Left lung (tissue), 10 donors: Measurements from ENCODE around the gene TSPO. TPM values are rescaled to one million over a fixed set of nuclear protein-coding genes. Genes with fewer than 3 reads are reported as not detected.
A peak's percentile ranks its signal among the peaks of the same experiment; 100 is the strongest.

Source experiments
- ATAC-seq: fragments of 200-7000 bp; cut with Tn5 transposase; one replicate; pipeline ENCODE4 v1.9.1; 2020; ENCODE audit warnings: moderate library complexity
- DNase-seq, 4 donors: peaks; one replicate each; pipeline ENCODE4 v3.0.0-alpha.2; 2013 to 2020
- H3K27ac ChIP-seq, 2 donors: fragments of 200-600 bp; sonication (generic) in 1 of 2; one replicate each; pipeline versions ENCODE4 v1.5.0 to v1.8.0; 2020 to 2021
- H3K27me3 ChIP-seq, 2 donors: fragments of 200-600 bp; sonication (generic) in 1 of 2; one replicate each; pipeline versions ENCODE4 v1.5.0 to v1.8.0; 2020 to 2021
- H3K36me3 ChIP-seq, 2 donors: fragments of 200-600 bp; sonication (generic) in 1 of 2; one replicate each; pipeline versions ENCODE4 v1.5.0 to v1.8.0; 2020 to 2021
- H3K4me1 ChIP-seq, 2 donors: fragments of 200-600 bp; one replicate each; pipeline ENCODE4 v1.8.0; 2021
- H3K4me3 ChIP-seq, 2 donors: fragments of 200-600 bp; sonication (generic) in 1 of 2; one replicate each; pipeline versions ENCODE4 v1.5.0 to v1.8.0; 2020 to 2021; ENCODE audit warnings: mild to moderate bottlenecking in 1 of 2
- H3K9me3 ChIP-seq, 2 donors: fragments of 200-600 bp; sonication (generic) in 1 of 2; one replicate each; pipeline versions ENCODE4 v1.5.0 to v1.8.0; 2020 to 2021
- CTCF ChIP-seq, 2 donors: fragments of 200-600 bp; sonication (generic) in 1 of 2; IDR thresholded peaks; one replicate each; pipeline versions ENCODE4 v1.5.0 to v1.8.0; 2021; ENCODE audit warnings: antibody characterized with exemption in 2 of 2
- intact Hi-C, 2 donors: fragments of 100-400 bp; cut with DNase I; formaldehyde crosslinking; loops; one replicate each; pipeline versions ENCODE4 v1.11.2 to v1.14.2; 2022
- polyA plus RNA-seq, 6 donors: library from polyadenylated mRNA; unstranded; fragments of 120-200 nt; gene quantifications; one replicate each; pipeline ENCODE4 v1.2.1, GENCODE V29; 2013; ENCODE audit not compliant: insufficient read length in 6 of 6
- total RNA-seq, 2 donors: library from RNA; stranded (reverse); fragmentation: NEBNext Ultra II Directional; extraction: Animal tissue kit (Norgen Biotek cat#: 25700); gene quantifications; one replicate each; pipeline ENCODE4 v1.2.1, GENCODE V29; 2021
- donor health status: DM: no; HTN: yes; CAD: no.
- donor health status: DM: no; HTN: no; CAD: no.

TSPO gene
- total and polyA plus RNA-seq, 8 donors, result 29.0 to 276 (median 45.6) TPM

DNA sequence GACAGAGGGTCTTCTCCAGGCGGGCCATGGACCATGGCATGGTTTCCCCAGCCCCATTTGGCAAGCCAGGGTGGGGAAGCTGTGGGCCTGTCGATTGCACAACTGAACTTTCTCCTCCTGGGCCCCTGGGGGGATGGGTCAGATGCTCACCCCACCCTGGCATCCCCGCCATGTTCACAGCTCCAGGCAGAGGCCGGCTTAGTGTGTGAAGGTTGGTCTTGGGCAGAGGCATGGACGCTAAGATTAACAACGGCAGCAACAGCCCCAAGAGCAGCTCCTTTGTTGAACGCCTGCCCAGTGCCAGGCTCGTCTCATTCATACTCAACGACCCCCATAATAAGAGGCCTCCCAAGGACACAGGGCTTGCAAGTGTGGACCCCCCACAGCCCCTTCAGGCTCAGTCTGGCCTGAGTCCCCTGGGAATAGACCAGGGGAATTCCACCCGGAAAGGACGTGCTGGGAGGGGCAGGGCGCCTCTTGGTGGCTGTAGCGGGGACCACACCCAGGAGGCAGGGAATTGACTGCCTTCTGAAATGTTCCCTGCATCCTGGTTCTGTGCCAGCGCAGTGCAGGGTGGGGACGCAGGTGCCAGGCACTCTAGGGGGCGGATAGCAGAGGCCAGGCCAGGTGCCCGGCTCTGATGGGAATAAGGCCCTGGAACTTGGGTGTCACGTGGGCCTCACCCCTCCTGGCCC, 8.3 kb downstream of the TSPO start:
- peaks cover 0 to 72% of the 10 kb centered on the region in 2 donors for H3K36me3 ChIP-seq
- ATAC-seq (peak; percentile 28), DNase-seq (no peak)
- H3K4me3 ChIP-seq, result no peak overlapping the region
- H3K4me1 ChIP-seq, result peaks cover 4 to 84% of the 10 kb centered on the region in 2 donors
- intact Hi-C loops, result no loop called here
- peak in 1 of 2 donors; percentile 25 for TF ChIP-seq CTCF (IDR thresholded peaks at IDR 0.05)
- no peak overlapping the region for H3K27ac ChIP-seq
- H3K9me3 ChIP-seq, result no peaks in the 10 kb centered on the region
- no peaks in the 10 kb centered on the region for H3K27me3 ChIP-seq

- H3K27me3 ChIP-seq, result no peaks in the 10 kb centered on the region
- no peak for ATAC-seq
- no peak for DNase-seq
- H3K4me1 ChIP-seq, result peaks cover 4 to 77% of the 10 kb centered on the region in 2 donors
- no peaks in the 10 kb centered on the region for H3K9me3 ChIP-seq
- no peak overlapping the region for H3K27ac ChIP-seq
- H3K36me3 ChIP-seq, result peaks cover 0 to 68% of the 10 kb centered on the region in 2 donors
- no peak for TF ChIP-seq CTCF (IDR thresholded peaks at IDR 0.05)
- intact Hi-C loops, result no loop called here
- no peak overlapping the region for H3K4me3 ChIP-seq
These were observed 9.3 kb downstream of the TSPO start for GRCh38 chr22:43160497-43161126.

DNA sequence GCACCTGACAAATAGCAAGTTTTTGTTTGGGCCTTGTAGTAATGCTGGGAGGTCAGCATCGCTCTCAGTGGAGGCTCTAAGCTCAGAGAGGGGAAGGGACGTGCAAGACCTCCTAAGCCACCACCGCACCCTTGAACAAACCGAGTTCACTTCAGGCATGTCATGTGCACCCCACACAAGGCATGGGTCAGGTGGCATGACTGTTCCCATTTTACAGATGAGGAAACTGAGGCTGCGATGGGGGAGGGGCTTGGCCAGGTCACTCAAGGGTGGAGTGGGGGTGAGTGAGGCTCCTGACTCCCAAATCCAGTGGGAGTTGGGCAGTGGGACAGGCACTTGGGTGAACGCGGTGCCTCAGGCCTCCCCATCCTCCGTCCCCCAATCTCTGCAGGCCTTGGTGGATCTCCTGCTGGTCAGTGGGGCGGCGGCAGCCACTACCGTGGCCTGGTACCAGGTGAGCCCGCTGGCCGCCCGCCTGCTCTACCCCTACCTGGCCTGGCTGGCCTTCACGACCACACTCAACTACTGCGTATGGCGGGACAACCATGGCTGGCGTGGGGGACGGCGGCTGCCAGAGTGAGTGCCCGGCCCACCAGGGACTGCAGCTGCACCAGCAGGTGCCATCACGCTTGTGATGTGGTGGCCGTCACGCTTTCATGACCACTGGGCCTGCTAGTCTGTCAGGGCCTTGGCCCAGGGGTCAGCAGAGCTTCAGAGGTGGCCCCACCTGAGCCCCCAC, 11.2 kb downstream of the TSPO start:
- ATAC-seq, result no peak
- H3K27ac ChIP-seq, result no peak overlapping the region
- H3K4me3 ChIP-seq, result no peak overlapping the region
- no peak for TF ChIP-seq CTCF (IDR thresholded peaks at IDR 0.05)
- peaks cover 4 to 60% of the 10 kb centered on the region in 2 donors for H3K4me1 ChIP-seq
- no peaks in the 10 kb centered on the region for H3K9me3 ChIP-seq
- no peak for DNase-seq
- no peaks in the 10 kb centered on the region for H3K27me3 ChIP-seq
- peaks cover 0 to 71% of the 10 kb centered on the region in 2 donors for H3K36me3 ChIP-seq
- intact Hi-C loops, result no loop called here

DNA sequence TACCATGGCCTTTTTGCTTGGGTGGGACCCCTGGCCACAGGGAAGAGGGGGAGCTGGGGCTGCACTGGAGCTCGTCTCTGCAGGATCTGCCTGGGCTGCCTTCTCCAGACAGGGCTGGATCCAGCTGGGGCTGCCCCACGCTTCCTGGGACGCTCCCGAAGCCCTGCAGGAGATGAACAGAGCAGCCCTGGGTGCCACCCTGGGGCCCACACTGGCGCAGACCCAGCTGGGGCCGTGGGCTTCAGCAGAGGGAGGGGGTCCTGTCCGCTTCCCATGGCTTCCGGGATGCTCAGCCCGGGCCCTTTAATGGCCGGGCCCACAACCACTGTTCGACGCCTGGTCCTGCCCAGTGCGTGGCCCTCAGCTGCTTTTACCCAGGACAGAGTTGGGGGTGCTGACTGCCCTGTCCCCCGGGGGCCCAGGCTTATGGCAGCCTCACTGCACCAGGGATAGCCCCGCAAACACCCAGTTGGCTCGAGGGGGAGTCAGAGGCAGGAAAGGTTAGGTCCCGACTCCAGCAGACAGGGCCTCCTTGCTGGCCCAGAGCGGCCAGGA, 12.0 kb downstream of the TSPO start:
- no peaks in the 10 kb centered on the region for H3K9me3 ChIP-seq
- H3K4me1 ChIP-seq, result peaks cover 4 to 52% of the 10 kb centered on the region in 2 donors
- TF ChIP-seq CTCF (IDR thresholded peaks at IDR 0.05), result no peak
- DNase-seq (no peak), ATAC-seq (no peak)
- H3K27me3 ChIP-seq, result no peaks in the 10 kb centered on the region
- no peak overlapping the region for H3K4me3 ChIP-seq
- intact Hi-C loops, result no loop called here
- peak overlapping the region in 1 of 2 donors; percentile 34 for H3K27ac ChIP-seq
- peaks cover 0 to 78% of the 10 kb centered on the region in 2 donors for H3K36me3 ChIP-seq

DNA sequence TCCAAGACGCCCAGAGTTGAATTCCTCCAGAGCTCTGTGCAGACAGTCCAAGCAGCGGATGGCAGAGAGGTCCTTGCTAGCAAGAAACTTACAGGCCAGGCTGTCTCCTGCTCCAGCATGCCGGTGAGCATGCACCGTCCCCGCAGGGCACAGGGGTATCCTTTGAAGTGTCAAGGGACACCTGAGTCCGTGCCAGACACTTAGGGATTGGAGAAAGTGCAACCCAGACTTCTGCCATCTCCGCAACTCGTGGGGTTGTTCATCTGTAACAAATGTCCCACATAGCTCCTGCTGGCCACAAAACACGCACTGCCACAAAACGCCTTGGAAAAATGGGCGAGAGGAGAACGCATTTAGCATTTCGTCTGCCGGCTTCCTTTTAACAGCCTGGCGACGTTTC, 13.3 kb downstream of the TSPO start:
- no peak for ATAC-seq
- H3K27ac ChIP-seq, result no peak overlapping the region
- no peak for TF ChIP-seq CTCF (IDR thresholded peaks at IDR 0.05)
- H3K36me3 ChIP-seq, result peaks cover 0 to 79% of the 10 kb centered on the region in 2 donors
- no peaks in the 10 kb centered on the region for H3K27me3 ChIP-seq
- no peak overlapping the region for H3K4me3 ChIP-seq
- H3K4me1 ChIP-seq, result peaks cover 4 to 40% of the 10 kb centered on the region in 2 donors
- H3K9me3 ChIP-seq, result no peaks in the 10 kb centered on the region
- DNase-seq, result no peak
- intact Hi-C loops, result no loop called here
